MCF 10A (cell line): ENCODE results near the gene LRMDA. TPM values are rescaled to one million over a fixed set of nuclear protein-coding genes. Genes with fewer than 3 reads are reported as not detected.

Source experiments
- BruUV-seq: library from RNA; stranded (reverse); fragments of 400-500 nt; replicated peaks from 2 replicates; lab custom pipeline; 2021; lab: Mats Ljungman, UMichigan
- CTCF ChIA-PET: fragments of 300-600 bp; sonication (Branson Sonifier 250); formaldehyde crosslinking; extraction: SDS; loops from one replicate; lab custom pipeline; 2021; ENCODE audit warnings: antibody characterized with exemption, inconsistent platforms; lab: Yijun Ruan, JAX
- POLR2A ChIA-PET: fragments of 300-600, 350-650 bp; sonication (Branson Sonifier 250); formaldehyde crosslinking; extraction: SDS; loops from one replicate; lab custom pipeline; 2020; ENCODE audit warnings: antibody characterized with exemption, inconsistent platforms; lab: Yijun Ruan, JAX
- DNase-seq: peaks from one replicate; pipeline ENCODE4 v3.0.0-alpha.2; 2018; ENCODE audit not compliant: unreplicated experiment
- H3K27ac Mint-ChIP-seq: one replicate; pipeline ENCODE4 v1.8.0; 2022; ENCODE audit warnings: mild to moderate bottlenecking, low read depth, mixed read lengths; ENCODE audit not compliant: unreplicated experiment
- H3K27me3 Mint-ChIP-seq: one replicate; pipeline ENCODE4 v1.8.0; 2022; ENCODE audit warnings: mixed read lengths; ENCODE audit not compliant: insufficient read depth, unreplicated experiment
- H3K36me3 Mint-ChIP-seq: one replicate; pipeline ENCODE4 v1.8.0; 2022; ENCODE audit warnings: mild to moderate bottlenecking, moderate library complexity, mixed read lengths; ENCODE audit not compliant: insufficient read depth, unreplicated experiment
- H3K4me1 Mint-ChIP-seq: one replicate; pipeline ENCODE4 v1.8.0; 2022; ENCODE audit warnings: mixed read lengths; ENCODE audit not compliant: insufficient read depth, unreplicated experiment
- H3K4me3 Mint-ChIP-seq: one replicate; pipeline ENCODE4 v1.8.0; 2022; ENCODE audit warnings: mild to moderate bottlenecking, moderate library complexity, mixed read lengths; ENCODE audit not compliant: unreplicated experiment
- H3K9me3 Mint-ChIP-seq: one replicate; pipeline ENCODE4 v1.8.0; 2022; ENCODE audit warnings: mixed read lengths; ENCODE audit not compliant: unreplicated experiment
- intact Hi-C: fragments of 100-400 bp; cut with micrococcal nuclease; formaldehyde crosslinking; loops from 2 replicates; pipeline ENCODE4 v1.14.1; 2022
- total RNA-seq: library from RNA; stranded (reverse); gene quantifications from 2 replicates; pipeline ENCODE4 v1.2.3, GENCODE V29; 2022
- TF ChIP-seq, protein P1 (sequence below): fragments of 200-600 bp; IDR thresholded peaks from one replicate; pipeline ENCODE4 v1.8.0; 2022; ENCODE audit warnings: antibody characterized with exemption, mild to moderate bottlenecking; ENCODE audit not compliant: unreplicated experiment

Gene LRMDA
- total RNA-seq, 1 experiment from 2014 or later: not detected

- BruUV-seq: no TSS peak
- Mint-ChIP-seq H3K27me3 (no peaks in the 10 kb centered on the region), H3K36me3 (no peaks in the 10 kb centered on the region), H3K9me3 (no peaks in the 10 kb centered on the region), H3K4me1 (no peaks in the 10 kb centered on the region), H3K4me3 (no peak overlapping the region), H3K27ac (no peak overlapping the region)
- CTCF ChIA-PET: interaction anchor here (0.6 kb wide), 1 partner anchor 221 kb away, joined by 3 read pairs; no protein-coding TSS in a partner anchor
- intact Hi-C loops: no loop called here
- POLR2A ChIA-PET: interaction anchor here (1.0 kb wide), 1 partner anchor 9 kb away, joined by 4 read pairs; no protein-coding TSS in a partner anchor
- TF ChIP-seq, protein P1, sequence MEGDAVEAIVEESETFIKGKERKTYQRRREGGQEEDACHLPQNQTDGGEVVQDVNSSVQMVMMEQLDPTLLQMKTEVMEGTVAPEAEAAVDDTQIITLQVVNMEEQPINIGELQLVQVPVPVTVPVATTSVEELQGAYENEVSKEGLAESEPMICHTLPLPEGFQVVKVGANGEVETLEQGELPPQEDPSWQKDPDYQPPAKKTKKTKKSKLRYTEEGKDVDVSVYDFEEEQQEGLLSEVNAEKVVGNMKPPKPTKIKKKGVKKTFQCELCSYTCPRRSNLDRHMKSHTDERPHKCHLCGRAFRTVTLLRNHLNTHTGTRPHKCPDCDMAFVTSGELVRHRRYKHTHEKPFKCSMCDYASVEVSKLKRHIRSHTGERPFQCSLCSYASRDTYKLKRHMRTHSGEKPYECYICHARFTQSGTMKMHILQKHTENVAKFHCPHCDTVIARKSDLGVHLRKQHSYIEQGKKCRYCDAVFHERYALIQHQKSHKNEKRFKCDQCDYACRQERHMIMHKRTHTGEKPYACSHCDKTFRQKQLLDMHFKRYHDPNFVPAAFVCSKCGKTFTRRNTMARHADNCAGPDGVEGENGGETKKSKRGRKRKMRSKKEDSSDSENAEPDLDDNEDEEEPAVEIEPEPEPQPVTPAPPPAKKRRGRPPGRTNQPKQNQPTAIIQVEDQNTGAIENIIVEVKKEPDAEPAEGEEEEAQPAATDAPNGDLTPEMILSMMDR: no peak
- DNase-seq: no peak
These were observed 820.6 kb downstream of the LRMDA start for GRCh38 chr10:76251841-76252671.

- Mint-ChIP-seq H3K27me3 (no peaks in the 10 kb centered on the region), H3K4me3 (no peak overlapping the region), H3K9me3 (no peaks in the 10 kb centered on the region), H3K4me1 (peaks cover 1% of the 10 kb centered on the region), H3K36me3 (no peaks in the 10 kb centered on the region), H3K27ac (no peak overlapping the region)
- BruUV-seq: no TSS peak
- no peak for DNase-seq
- ChIA-PET POLR2A (interaction anchor here (1.0 kb wide), 1 partner anchor 8 kb away, joined by 4 read pairs; no protein-coding TSS in a partner anchor), CTCF (interaction anchor here (1.1 kb wide), 1 partner anchor 15 kb away, joined by 3 read pairs; no protein-coding TSS in a partner anchor)
- TF ChIP-seq, protein P1: no peak
- intact Hi-C loops: no loop called here
These were observed 821.3 kb downstream of the LRMDA start for GRCh38 chr10:76252733-76253132.

GRCh38 chr10:76255241-76255640, 823.8 kb downstream of the LRMDA start:
- ChIA-PET CTCF (no interaction called here), POLR2A (no interaction called here)
- Mint-ChIP-seq H3K9me3 (peaks cover 13% of the 10 kb centered on the region), H3K36me3 (no peaks in the 10 kb centered on the region), H3K4me3 (no peak overlapping the region), H3K27me3 (no peaks in the 10 kb centered on the region), H3K27ac (no peak overlapping the region), H3K4me1 (peaks cover 6% of the 10 kb centered on the region)
- TF ChIP-seq, protein P1: no peak
- intact Hi-C loops: no loop called here
- BruUV-seq: no TSS peak
- DNase-seq: no peak

DNA sequence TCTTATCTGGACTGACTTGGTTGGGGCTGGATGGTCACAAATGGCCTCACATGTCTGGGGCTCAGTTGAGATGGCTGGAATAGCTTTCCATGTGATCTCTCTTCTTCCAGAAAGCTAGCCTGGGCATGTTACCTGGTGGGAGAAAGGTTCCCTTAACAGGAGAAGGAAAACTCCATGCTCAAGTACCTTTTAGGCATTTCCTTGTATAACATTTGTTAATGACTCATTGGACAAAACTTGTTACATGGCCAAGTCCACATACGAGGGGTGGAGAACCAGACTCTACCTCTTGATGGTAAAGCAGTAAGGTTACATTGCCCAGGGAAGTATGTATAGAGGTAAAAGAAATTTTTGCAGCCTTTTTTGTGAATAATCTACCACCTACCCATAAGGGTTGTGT, 826.4 kb downstream of the LRMDA start:
- Mint-ChIP-seq H3K4me1 (peaks cover 6% of the 10 kb centered on the region), H3K9me3 (peaks cover 18% of the 10 kb centered on the region), H3K4me3 (no peak overlapping the region), H3K27me3 (no peaks in the 10 kb centered on the region), H3K27ac (no peak overlapping the region), H3K36me3 (no peaks in the 10 kb centered on the region)
- ChIA-PET CTCF (interaction anchor here (0.7 kb wide), 2 partner anchors 32 to 614 kb away, joined by 3 read pairs; no protein-coding TSS in a partner anchor), POLR2A (no interaction called here)
- no TSS peak for BruUV-seq
- TF ChIP-seq, protein P1: no peak
- DNase-seq: peak; percentile 43
- intact Hi-C loops: no loop called here
